HFF-Myc (cell line): Measurements from ENCODE around the gene MAP7.

Experiments used
- DNase-seq: peaks from one replicate; pipeline ENCODE4 v3.0.0-alpha.2; 2011; ENCODE audit warnings: low read depth; ENCODE audit errors: extremely low read depth
- H3K4me3 ChIP-seq: replicated peaks from 2 replicates; pipeline ENCODE4 v1.5.1; 2011; ENCODE audit warnings: low read depth, mild to moderate bottlenecking, control low read depth, low read length
- CTCF ChIP-seq: IDR thresholded peaks from 2 replicates; pipeline ENCODE4 v1.5.1; 2012; ENCODE audit warnings: mild to moderate bottlenecking, low read depth, low read length, control low read depth; ENCODE audit errors: missing control alignments

Gene MAP7

GRCh38 chr6:136541395-136541794 is 8.8 kb downstream of the MAP7 start:
- no peak for TF ChIP-seq CTCF
- no peak overlapping the region for H3K4me3 ChIP-seq
- DNase-seq: no peak

DNA sequence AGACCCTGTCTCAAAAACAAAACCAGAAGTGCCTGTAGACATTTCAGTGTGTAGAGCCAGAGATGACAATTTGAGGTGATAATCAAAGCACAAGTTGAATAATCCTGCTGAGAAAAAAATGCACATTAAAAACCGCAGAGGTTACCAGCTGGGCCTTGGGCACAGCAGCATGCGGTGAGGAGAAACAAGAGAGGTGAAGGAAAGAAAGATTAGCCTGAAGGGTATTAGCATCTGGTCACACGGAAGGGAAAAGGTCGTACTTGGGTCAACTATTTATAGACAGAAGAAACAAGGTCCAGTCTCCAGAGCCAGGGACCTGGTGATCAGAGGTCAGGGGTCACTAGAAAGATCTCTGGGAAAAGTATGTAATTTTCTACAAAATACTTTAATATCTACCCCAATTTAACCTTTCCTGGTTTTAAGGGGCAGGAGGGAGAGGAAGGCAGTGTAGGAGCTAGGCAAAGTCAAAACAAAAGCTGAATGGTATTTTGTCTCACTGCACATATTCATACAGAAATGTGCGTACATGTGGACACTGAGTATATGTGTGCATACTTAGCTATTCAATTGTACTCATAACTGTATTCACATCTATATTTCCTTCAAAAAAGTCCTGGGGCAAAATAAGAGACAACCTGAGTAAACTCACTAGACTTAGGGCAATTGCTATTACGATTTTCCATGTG is 10.1 kb downstream of the MAP7 start:
- no peak overlapping the region for H3K4me3 ChIP-seq
- TF ChIP-seq CTCF: no peak
- DNase-seq: no peak

- H3K4me3 ChIP-seq: no peak overlapping the region
- no peak for DNase-seq
- TF ChIP-seq CTCF: no peak
Measured at GRCh38 chr6:136538836-136539235, 11.4 kb downstream of the MAP7 start.

GRCh38 chr6:136535880-136536650 is 14.2 kb downstream of the MAP7 start:
- no peak for DNase-seq
- TF ChIP-seq CTCF: no peak
- no peak overlapping the region for H3K4me3 ChIP-seq

DNA sequence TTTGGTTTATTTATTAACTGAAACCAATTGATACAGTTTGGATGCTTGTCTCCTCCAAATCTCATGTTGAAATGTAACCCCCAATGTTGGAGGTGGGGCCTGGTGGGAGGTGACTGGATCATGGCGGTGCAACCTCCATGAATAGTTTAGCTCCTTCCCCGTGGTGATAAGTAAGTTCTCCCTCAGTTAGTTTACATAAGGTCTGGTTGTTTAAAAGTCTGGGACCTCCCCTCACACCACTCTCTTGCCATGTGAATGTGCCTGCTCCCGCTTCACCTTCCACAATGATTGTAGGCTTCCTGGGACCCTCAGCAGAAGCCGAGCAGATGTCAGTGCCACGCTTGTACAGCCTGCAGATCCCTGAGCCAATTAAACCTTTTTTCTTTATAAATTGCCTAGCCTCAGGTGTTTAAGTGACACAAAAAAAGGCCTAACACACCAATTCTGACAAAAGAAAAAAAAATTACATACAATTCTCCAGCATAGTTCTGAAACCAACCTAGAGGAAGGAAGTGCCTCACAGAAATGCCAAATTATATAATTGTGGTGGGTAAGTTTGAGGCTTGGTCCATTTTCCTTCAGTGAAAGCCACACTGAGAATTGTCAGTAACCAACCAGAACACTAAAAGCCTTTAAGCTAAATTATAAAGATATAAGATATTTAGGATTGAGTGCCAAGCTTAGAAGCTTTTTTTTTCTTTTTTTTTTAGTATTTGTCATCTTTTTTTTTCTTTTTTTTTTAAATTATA is 15.0 kb downstream of the MAP7 start:
- no peak for DNase-seq
- no peak for TF ChIP-seq CTCF
- no peak overlapping the region for H3K4me3 ChIP-seq

DNA sequence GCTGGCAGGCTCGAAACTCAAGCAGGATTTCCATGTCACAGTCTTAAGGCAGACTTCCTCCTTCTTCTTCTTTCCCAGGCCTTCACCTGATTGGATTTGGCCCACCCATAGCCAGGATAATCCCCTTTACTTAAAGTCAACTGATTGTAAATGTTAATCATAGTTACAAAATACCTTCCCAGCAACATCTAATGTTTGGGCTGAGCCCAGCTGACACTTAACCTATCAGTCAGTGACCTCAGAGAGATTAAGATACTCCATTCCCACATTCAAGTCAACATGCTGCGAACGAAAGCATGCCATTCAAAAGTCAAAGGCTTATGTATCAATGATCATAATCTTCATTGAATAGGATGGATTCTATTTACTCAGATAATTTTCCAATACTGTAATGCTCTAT is 16.0 kb downstream of the MAP7 start:
- H3K4me3 ChIP-seq: no peak overlapping the region
- TF ChIP-seq CTCF: no peak
- DNase-seq: no peak
